Measurements from ENCODE around the gene TNFRSF4.
"Not testable (repeated sequence)": the region's sequence is repeated elsewhere in the genome, so short reads cannot be mapped to it uniquely, and the experiment has no call there.

The TNFRSF4 gene

GRCh38 chr1:1202831-1203560 lies 11.0 kb downstream of the TNFRSF4 start:
- no peak for DNase-seq (ENCODE audit: low spot score)

GRCh38 chr1:1200876-1201810 lies 12.8 kb downstream of the TNFRSF4 start:
- peak; percentile 51 for DNase-seq (ENCODE audit: low spot score)

- no peak for DNase-seq (ENCODE audit: low spot score)
Observed at GRCh38 chr1:1199961-1200875, 13.7 kb downstream of the TNFRSF4 start.

- DNase-seq (ENCODE audit: low spot score), result no peak
Observed at GRCh38 chr1:1199141-1199960, 14.6 kb downstream of the TNFRSF4 start.

GRCh38 chr1:1198423-1199140 lies 15.4 kb downstream of the TNFRSF4 start:
- no peak for DNase-seq (ENCODE audit: low spot score)

GRCh38 chr1:1197551-1198422 lies 16.2 kb downstream of the TNFRSF4 start:
- no peak for DNase-seq (ENCODE audit: low spot score)

- no peak for DNase-seq (ENCODE audit: low spot score)
Observed at GRCh38 chr1:1197188-1197500, 16.8 kb downstream of the TNFRSF4 start.

GRCh38 chr1:1196431-1197187 lies 17.3 kb downstream of the TNFRSF4 start:
- no peak for DNase-seq (ENCODE audit: low spot score)

- DNase-seq (ENCODE audit: low spot score), result not testable (repeated sequence)
Observed at GRCh38 chr1:1195726-1196125, 18.2 kb downstream of the TNFRSF4 start.

- no peak for DNase-seq (ENCODE audit: low spot score)
Observed at GRCh38 chr1:1194723-1195122, 19.2 kb downstream of the TNFRSF4 start.

- no peak for DNase-seq (ENCODE audit: low spot score)
Observed at GRCh38 chr1:1191734-1192133, 22.2 kb downstream of the TNFRSF4 start.

- no peak for DNase-seq (ENCODE audit: low spot score)
Observed at GRCh38 chr1:1189111-1189510, 24.8 kb downstream of the TNFRSF4 start.

GRCh38 chr1:1187938-1188337 lies 26.0 kb downstream of the TNFRSF4 start:
- DNase-seq (ENCODE audit: low spot score), result no peak

- DNase-seq (ENCODE audit: low spot score), result no peak
Observed at GRCh38 chr1:1185101-1185765, 28.7 kb downstream of the TNFRSF4 start.

- no peak for DNase-seq (ENCODE audit: low spot score)
Observed at GRCh38 chr1:1183833-1184775, 29.8 kb downstream of the TNFRSF4 start.

GRCh38 chr1:1183221-1183747 lies 30.7 kb downstream of the TNFRSF4 start:
- no peak for DNase-seq (ENCODE audit: low spot score)

Data from germinal center (tissue), 1 donor.